ENCODE data around the gene CAMK1D. TPM values are rescaled to one million over a fixed set of nuclear protein-coding genes. Genes with fewer than 3 reads are reported as not detected.
A peak's percentile ranks its signal among the peaks of the same experiment; 100 is the strongest.

The CAMK1D gene
- total RNA-seq, 1 experiment from 2014 or later, result 6.3 TPM

DNA sequence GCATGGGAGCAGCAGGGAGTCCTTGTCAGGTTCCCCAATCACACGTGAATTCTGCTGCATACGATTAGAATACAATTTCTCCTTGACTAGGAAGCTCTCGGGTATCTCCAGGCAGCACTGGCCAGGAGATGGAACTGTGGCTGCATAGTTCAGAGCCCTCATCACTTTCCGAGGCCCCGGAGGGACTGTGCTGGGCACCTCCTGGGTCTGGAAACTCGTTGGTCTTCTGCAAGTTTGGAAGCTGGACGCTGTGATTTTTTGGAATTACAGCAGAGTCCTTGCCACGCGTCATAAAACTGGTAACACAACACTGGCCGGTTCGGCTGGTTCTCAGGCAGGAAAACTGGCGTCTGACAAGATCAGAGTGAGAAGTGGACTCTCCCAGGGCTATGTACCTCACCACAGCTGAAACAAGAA is 436.1 kb downstream of the CAMK1D start:
- H3K4me1 Mint-ChIP-seq, result peaks cover 15 to 30% of the 10 kb centered on the region in 2 experiments
- H3K23ac ChIP-seq (ENCODE audit: insufficient read length, low read depth, low read length), result no peak overlapping the region
- TF ChIP-seq, protein P1, sequence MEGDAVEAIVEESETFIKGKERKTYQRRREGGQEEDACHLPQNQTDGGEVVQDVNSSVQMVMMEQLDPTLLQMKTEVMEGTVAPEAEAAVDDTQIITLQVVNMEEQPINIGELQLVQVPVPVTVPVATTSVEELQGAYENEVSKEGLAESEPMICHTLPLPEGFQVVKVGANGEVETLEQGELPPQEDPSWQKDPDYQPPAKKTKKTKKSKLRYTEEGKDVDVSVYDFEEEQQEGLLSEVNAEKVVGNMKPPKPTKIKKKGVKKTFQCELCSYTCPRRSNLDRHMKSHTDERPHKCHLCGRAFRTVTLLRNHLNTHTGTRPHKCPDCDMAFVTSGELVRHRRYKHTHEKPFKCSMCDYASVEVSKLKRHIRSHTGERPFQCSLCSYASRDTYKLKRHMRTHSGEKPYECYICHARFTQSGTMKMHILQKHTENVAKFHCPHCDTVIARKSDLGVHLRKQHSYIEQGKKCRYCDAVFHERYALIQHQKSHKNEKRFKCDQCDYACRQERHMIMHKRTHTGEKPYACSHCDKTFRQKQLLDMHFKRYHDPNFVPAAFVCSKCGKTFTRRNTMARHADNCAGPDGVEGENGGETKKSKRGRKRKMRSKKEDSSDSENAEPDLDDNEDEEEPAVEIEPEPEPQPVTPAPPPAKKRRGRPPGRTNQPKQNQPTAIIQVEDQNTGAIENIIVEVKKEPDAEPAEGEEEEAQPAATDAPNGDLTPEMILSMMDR (conservative IDR thresholded peaks at IDR 0.05), result no peak
- H3K4me1 ChIP-seq (ENCODE audit: insufficient read depth, low read length), result no peaks in the 10 kb centered on the region; the same call in 1 of the 2 replicates
- H3K9ac ChIP-seq (ENCODE audit: extremely low read depth, insufficient read length, low read length), result no peak overlapping the region
- H3K18ac ChIP-seq (ENCODE audit: insufficient read length, low read depth, low read length), result no peak overlapping the region
- no peak overlapping the region for H2BK120ac ChIP-seq (ENCODE audit: low read depth, low read length, poor library complexity, severe bottlenecking)
- H3K27me3 ChIP-seq (ENCODE audit: insufficient read depth, low read length), result no peaks in the 10 kb centered on the region
- H3K9me3 ChIP-seq (ENCODE audit: control insufficient read depth, low read depth, low read length), result no peaks in the 10 kb centered on the region
- H3K79me1 ChIP-seq (ENCODE audit: insufficient read depth, low read depth, low read length, poor library complexity, severe bottlenecking), result no peaks in the 10 kb centered on the region
- H4K20me1 ChIP-seq (ENCODE audit: control insufficient read depth, insufficient read depth, insufficient read length), result no peaks in the 10 kb centered on the region
- H3K4me2 ChIP-seq (ENCODE audit: insufficient read depth, insufficient read length, low read length), result no peak overlapping the region
- no peak overlapping the region for H2BK12ac ChIP-seq (ENCODE audit: insufficient read length, low read depth, low read length)
- no peaks in the 10 kb centered on the region for H3K23me2 ChIP-seq (ENCODE audit: insufficient read length, low read depth, low read length, poor library complexity, severe bottlenecking)
- H4K5ac ChIP-seq (ENCODE audit: insufficient read length, low read depth, low read length), result no peak overlapping the region
- H3K27me3 Mint-ChIP-seq (ENCODE audit: low read depth), result no peaks in the 10 kb centered on the region
- H2BK20ac ChIP-seq (ENCODE audit: low read depth, low read length, poor library complexity, severe bottlenecking), result no peak overlapping the region
- no CpG with 5 or more reads among the region's 12 CpGs for WGBS (ENCODE audit: extremely low coverage, insufficient read length, low lambda C conversion rate)
- no peak overlapping the region for H2BK5ac ChIP-seq (ENCODE audit: insufficient read length, low read length)
- no peak overlapping the region for H3K4me3 Mint-ChIP-seq
- no peak overlapping the region for H2BK15ac ChIP-seq (ENCODE audit: low read depth, low read length)
- no peak overlapping the region for H3K14ac ChIP-seq (ENCODE audit: insufficient read depth, low read length)
- no peak overlapping the region for H3K4ac ChIP-seq (ENCODE audit: low read depth, low read length)
- no peaks in the 10 kb centered on the region for H3K36me3 Mint-ChIP-seq (ENCODE audit: insufficient read depth in 1 of 3, low read depth in 3 of 3)
- no peak overlapping the region for H2AK5ac ChIP-seq (ENCODE audit: insufficient read length, low read length)
- no peak overlapping the region for H3T11ph ChIP-seq (ENCODE audit: low read length)
- no peak overlapping the region for H3K56ac ChIP-seq (ENCODE audit: insufficient read length, low read depth, low read length)
- H4K91ac ChIP-seq (ENCODE audit: insufficient read length, low read depth, low read length), result no peak overlapping the region
- H4K8ac ChIP-seq (replicated peaks; ENCODE audit: insufficient read length, low read depth, low read length), result no peak overlapping the region
- H3K27ac ChIP-seq (ENCODE audit: insufficient read length, low read depth, low read length), result no peak overlapping the region
- no peak for DNase-seq
- H3K27ac Mint-ChIP-seq, result peak overlapping the region in 1 of 3 experiments; percentile 18; a peak in 2 of 7 replicates
- H3K9me3 Mint-ChIP-seq, result no peaks in the 10 kb centered on the region; a peak in 1 of 5 replicates
- no peaks in the 10 kb centered on the region for H3K79me2 ChIP-seq (ENCODE audit: insufficient read depth, low read length)
- no peak overlapping the region for H2AFZ ChIP-seq (ENCODE audit: low read length)

All from H9 (cell line).